GM21825 (cell line): ENCODE results near the gene SEPTIN8.

ENCODE experiments used
- ATAC-seq: cut with Tn5 transposase; IDR thresholded peaks from one replicate; pipeline ENCODE4 v1.9.1; 2021; ENCODE audit warnings: mild to moderate bottlenecking, moderate library complexity; ENCODE audit not compliant: unreplicated experiment

SEPTIN8 gene

DNA sequence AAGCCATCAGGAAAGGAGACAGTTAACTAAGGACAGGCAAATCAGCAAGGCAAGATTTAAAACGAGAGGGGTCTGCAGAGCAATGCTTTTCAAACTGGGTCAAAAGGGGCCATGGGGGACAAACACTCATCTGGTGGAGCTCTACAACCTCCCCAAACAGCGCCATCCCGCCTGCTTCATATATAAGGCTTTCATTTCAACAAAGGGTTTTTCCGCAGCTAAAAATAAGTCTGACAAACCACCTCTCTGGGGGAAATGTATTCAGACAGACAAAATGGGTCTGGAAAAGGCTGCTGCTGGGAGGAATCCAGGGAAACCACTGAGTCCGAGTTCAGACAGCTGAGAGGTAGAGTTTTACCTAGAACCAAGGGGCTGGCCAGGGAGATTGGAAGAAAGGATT, 8.3 kb upstream of the SEPTIN8 start:
- no peak for ATAC-seq

DNA sequence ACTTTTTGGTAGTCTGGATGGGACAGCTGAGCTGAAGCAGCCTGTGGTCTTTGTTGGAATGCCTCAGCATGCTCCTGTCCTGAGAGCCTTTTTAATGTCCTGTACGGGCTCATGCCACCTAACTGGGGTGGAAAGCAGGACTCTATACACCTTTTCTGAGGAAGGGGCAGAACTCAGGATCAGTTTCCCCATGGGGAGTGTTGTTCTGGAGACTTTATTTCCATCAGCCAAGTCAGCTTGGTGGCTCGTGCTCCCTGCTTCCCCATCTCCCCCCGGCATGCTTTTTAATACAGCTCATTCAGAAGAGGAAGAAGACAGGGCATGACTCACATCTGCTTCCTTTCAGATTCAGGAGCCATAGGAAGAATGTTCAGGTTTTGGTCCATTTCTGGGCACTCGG, 5.1 kb upstream of the SEPTIN8 start:
- ATAC-seq = no peak

DNA sequence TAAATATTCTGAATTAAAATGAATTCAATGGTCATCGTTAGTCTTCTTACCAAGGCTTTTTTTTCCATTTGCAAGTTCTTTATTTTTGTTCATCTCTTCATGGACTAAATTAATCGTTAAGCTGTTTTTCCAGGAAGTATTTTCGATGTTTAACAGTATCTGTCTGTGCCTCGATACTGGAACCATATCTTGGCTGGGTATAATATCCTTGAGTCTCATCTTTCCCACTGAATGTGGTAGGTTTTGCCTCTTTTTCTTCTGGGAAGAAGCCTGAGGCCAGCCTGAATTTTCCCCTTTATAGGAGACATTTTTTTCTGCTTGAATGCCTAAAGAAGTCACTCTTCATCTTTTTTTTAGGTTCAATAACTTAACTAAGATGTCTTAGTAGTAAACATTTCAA, 4.0 kb upstream of the SEPTIN8 start:
- no peak for ATAC-seq

DNA sequence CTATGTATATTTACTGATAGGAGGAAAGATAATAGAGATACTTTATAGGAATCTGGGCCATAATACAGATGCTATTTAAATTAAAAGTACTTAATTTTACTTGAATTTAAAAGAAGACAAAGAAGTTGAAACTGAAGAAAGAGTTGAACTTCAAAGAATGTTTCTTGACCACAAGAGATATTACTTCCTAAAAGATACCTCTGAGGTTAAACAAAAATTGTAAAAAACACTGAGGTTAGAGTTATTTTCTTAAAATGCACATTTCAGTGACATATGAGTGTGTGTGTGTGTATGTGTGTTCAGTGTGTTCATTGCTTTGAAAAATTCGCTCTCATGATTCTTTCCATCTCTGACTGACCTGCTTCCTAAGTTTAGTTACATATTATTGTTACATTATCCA, 3.5 kb upstream of the SEPTIN8 start:
- no peak for ATAC-seq

- ATAC-seq = no peak
Observed at GRCh38 chr5:132779961-132780360, 2.9 kb upstream of the SEPTIN8 start.

DNA sequence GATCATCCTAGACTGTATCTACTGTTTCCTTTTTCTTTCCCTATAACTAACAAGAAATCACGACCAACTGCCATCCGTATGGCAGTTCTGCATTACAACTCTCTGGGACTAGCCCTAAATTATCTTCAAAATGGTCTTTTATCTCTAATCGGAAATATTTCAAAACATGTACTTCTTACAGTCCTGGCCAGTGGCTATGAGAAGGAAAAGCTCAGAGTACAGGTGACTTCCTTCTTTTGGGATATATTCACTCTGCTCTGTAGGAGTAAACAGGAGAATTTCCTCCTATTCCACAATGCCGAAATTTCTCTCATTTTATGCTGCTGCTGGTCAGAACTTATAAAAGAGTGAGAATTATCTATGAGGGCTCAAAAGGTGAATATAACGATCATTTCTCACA, 1.8 kb upstream of the SEPTIN8 start:
- ATAC-seq = no peak

GRCh38 chr5:132778129-132778528, 1.1 kb upstream of the SEPTIN8 start:
- ATAC-seq = no peak

DNA sequence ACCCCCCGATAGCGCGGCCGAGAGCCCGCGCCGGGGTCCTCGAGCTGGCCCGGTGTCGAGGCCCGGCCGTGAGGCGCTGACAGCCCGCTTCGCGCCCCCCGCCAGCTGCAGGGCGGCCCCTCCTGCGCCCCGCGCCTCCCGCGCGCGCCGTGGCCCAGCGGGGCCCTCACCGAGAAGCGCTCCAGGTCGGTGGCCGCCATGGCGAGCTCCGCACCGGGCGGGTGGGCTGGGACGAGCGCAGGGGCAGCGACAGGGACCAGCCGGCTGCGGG, 166 bp downstream of the SEPTIN8 start:
- no peak for ATAC-seq

- ATAC-seq = no peak
Observed at GRCh38 chr5:132776131-132776937, 705 bp downstream of the SEPTIN8 start.

DNA sequence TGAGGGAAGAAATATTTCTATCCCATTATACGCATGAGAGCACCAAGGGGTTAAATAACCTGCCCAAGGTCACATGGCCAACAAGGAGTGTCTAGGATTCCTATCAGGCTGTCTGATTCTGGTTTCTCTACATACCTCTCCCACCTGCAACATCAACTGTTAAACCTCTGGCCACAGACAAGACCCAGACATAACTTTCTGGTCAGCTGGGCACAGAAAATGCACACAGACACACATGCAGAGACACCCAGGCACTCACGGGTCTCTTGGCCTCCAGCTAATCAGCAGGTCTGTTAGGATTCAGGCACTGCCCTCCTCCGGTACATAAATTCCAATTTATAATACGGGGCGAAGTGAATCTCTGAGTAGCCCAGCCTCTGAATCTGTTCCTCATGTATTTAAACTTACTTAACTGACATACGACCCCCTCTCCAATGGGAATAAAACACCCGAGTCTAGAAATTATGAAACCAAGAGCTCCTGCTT, 1.5 kb downstream of the SEPTIN8 start:
- no peak for ATAC-seq

- ATAC-seq = no peak
Observed at GRCh38 chr5:132774896-132775295, 2.1 kb downstream of the SEPTIN8 start.

GRCh38 chr5:132774406-132774805, 2.6 kb downstream of the SEPTIN8 start:
- ATAC-seq = no peak

DNA sequence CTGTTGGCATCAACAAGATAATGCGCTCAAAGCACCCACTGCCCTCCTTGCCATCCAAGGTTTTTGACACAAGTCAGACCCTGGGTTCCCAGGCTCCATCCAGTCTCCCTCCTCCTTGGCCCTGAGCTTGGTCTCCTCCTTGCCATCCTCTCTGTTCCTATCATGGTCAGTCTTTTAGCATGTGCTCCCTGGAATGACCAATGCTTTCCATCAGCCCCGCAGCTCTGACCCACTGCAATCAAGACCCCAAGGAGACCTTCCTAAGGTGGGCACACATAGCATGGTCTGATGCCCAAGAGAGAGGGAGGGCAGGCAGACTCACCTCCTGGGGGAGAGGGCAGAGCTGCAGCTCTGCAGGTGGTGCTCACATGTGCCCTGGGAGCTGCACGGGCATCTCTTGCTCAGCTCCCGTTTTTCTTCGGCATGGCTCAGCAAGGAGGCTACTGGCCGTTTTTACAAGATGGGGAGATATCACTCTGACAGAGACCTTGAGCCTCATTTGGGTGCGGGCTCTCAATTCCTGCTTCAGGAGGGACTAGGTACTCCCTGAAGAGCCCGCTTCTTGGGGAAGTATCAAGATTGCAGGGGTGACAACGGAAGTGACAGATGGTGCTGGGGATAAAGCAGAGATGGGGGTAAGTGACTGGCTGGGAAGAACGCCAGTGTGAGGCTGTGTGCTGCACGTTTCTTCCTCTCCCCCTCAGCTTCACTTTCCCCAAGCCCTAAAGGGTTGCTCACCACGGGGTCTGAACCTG, 3.3 kb downstream of the SEPTIN8 start:
- no peak for ATAC-seq

DNA sequence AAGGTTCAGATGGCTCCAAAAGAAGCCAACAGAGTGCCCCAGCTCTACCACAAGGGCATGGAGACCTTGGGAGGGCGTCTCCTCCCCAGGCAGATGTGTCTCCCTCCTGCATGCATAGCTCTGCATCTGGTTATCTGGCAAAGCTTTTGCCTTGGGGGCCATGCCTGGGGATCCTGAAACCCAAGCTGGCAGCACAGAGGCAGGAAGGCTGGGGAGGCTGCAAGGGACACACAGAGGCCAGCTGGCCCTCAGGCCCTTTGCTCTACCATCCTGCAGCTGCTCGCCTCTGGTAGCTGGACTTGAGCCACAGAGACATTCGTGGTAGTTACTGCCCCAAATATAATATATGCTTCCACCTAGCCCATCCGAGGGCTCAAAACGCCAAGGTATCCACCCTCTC, 3.9 kb downstream of the SEPTIN8 start:
- ATAC-seq = no peak

DNA sequence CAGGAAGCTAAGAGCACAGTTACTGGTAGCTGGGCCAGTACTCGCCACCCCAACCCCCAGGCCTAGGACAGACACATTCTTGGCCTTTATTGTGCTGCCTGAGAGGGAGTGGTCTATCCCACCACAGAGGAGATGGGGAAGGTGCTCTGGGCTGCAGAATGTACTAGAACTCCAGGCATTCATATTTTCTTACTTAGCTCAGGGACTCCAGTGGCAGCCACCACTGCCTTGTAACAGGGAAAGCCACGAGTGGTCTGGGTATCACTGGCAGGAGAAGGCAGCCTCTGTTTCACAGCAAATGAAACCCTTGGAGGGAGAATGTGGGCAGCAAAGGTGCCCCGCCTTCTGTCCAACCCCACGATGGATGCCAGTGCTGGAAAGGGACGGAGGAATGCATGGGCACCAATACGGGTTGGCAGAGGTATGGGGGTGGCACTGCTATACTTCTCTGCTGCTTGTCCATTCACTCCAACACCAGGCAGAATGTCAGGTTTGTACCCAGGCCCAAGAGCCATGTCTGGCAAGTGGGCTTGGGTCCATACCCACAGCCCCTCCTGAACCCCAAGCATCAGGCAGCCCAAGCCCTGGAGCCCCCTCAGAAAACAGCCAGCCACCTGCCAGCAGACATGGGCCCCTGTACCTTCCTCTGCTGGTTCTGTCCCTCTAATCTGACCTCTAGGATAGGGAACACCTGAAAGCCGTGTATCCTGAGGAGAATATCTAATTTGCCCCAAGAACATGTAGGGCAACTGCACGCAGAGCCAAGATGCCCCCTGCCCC, 4.6 kb downstream of the SEPTIN8 start:
- no peak for ATAC-seq

DNA sequence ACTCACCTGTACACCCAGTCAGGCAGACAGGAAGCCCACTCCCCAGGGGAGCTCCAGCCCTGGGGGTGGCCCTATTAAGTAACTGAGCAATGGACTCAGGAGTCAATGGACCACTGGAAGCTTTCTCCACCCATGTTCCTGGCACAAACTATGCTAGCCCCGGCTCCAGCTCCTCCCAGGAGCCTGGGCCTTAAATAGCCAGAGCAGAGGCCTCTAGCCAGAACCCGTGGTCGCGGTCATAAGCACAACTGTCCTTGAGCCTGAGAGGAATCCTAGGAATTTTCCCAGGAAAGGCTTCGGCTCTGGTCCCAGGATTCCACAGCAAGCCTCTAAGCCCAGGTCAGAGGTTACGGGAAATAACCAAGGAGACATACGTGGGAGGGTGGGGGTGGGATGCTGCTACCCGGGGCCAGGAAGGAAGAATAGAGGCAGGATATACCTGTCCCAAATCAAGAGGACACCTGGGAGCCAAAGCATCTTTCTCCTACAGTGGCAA, 5.5 kb downstream of the SEPTIN8 start:
- no peak for ATAC-seq

GRCh38 chr5:132770476-132771159, 6.4 kb downstream of the SEPTIN8 start:
- ATAC-seq = no peak

DNA sequence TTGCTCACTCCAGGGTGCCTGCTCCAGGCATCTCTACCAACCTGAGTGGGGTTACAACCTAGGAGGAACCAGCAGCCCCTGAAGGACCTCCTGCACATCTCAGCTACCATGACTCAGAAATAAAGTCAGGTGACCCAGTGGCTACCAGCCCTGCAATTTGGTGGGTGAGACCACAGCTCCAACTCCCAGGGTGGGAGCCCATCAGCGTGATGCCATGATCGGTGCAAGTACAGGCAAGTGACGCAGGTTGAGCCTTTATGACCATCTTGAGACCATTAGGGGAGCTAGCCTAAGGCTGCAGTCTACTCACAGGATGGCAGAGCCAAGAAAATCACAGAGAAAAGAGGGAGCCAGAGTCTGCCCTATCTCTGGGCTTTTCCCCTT, 8.6 kb downstream of the SEPTIN8 start:
- no peak for ATAC-seq

GRCh38 chr5:132767150-132767549, 9.9 kb downstream of the SEPTIN8 start:
- ATAC-seq = no peak

- no peak for ATAC-seq
Observed at GRCh38 chr5:132766806-132767055, 10.3 kb downstream of the SEPTIN8 start.
